ENCODE data around the gene F7. TPM values are rescaled to one million over a fixed set of nuclear protein-coding genes. Genes with fewer than 3 reads are reported as not detected.

F7 gene
- total RNA-seq, 1 experiment from 2014 or later = not detected

GRCh38 chr13:113122550-113123225 is 17.1 kb downstream of the F7 start, which contains the start of gene F10:
F10 (plus strand) TSS chr13:113122799; CDS start chr13:113122856, 57 bp downstream.
- H3K36me3 ChIP-seq (ENCODE audit: control insufficient read depth, insufficient read depth, low read length) = no peaks in the 10 kb centered on the region
- in situ Hi-C loops (cut with HindIII; ENCODE audit: low pct_unique_long_range_greater_than_20kb, low sequenced_read_pairs) = no loop called here
- TF ChIP-seq CTCF (IDR thresholded peaks at IDR 0.05) = no peak
- TF ChIP-seq TCF7L2 (IDR thresholded peaks at IDR 0.05; ENCODE audit: low read depth, low read length) = no peak
- no peak for TF ChIP-seq POLR2AphosphoS5 (IDR thresholded peaks at IDR 0.05; ENCODE audit: low read depth, low read length)
- no peak for TF ChIP-seq SIN3A (IDR thresholded peaks at IDR 0.05; ENCODE audit: borderline replicate concordance, insufficient read depth, low read depth, low read length)
- no peak for TF ChIP-seq REST (IDR thresholded peaks at IDR 0.05; ENCODE audit: insufficient read depth in 1 of 2, low read depth in 2 of 2, low read length in 1 of 2)
- H3K4me3 ChIP-seq (ENCODE audit: low read depth in 2 of 2, low read length in 2 of 2) = no peak within 1 kb of the TSS
- no peaks in the 10 kb centered on the region for H3K4me1 ChIP-seq (ENCODE audit: control insufficient read depth, insufficient read depth, low read length)
- ChIA-PET CTCF (no interaction called here), POLR2A (no interaction called here)
- H3K27ac ChIP-seq (ENCODE audit: low read length) = no peak within 1 kb of the TSS
- H3K9me3 ChIP-seq (ENCODE audit: control insufficient read depth, insufficient read depth, low read depth, low read length) = no peaks in the 10 kb centered on the region
- BruUV-seq (replicated peaks) = no TSS peak
- DNase-seq (ENCODE audit: low read depth, low spot score) (no peak), ATAC-seq (peak; percentile 68)
- H3K27me3 ChIP-seq (ENCODE audit: control insufficient read depth, insufficient read depth, low read length) = no peaks in the 10 kb centered on the region
- intact Hi-C loops (cut with micrococcal nuclease; ENCODE audit: unreplicated experiment) = no loop called here

GRCh38 chr13:113123226-113124201 is 17.9 kb downstream of the F7 start:
- no TSS peak for BruUV-seq (replicated peaks)
- CTCF ChIA-PET = interaction anchor here (0.7 kb wide), 1 partner anchor 54 kb away, joined by 3 read pairs; no protein-coding TSS in a partner anchor
- Histone ChIP-seq H3K36me3 (ENCODE audit: control insufficient read depth, insufficient read depth, low read length) (no peaks in the 10 kb centered on the region), H3K27ac (ENCODE audit: low read length) (no peak overlapping the region), H3K27me3 (ENCODE audit: control insufficient read depth, insufficient read depth, low read length) (no peaks in the 10 kb centered on the region), H3K4me1 (ENCODE audit: control insufficient read depth, insufficient read depth, low read length) (no peaks in the 10 kb centered on the region), H3K4me3 (ENCODE audit: low read depth in 2 of 2, low read length in 2 of 2) (no peak overlapping the region), H3K9me3 (ENCODE audit: control insufficient read depth, insufficient read depth, low read depth, low read length) (no peaks in the 10 kb centered on the region)
- no peak for DNase-seq (ENCODE audit: low read depth, low spot score)
- intact Hi-C loops (cut with micrococcal nuclease; ENCODE audit: unreplicated experiment) = no loop called here
- peak; percentile 8; the same call in 1 of the 2 replicates for ATAC-seq
- in situ Hi-C loops (cut with HindIII; ENCODE audit: low pct_unique_long_range_greater_than_20kb, low sequenced_read_pairs) = no loop called here
- POLR2A ChIA-PET = interaction anchor here (0.6 kb wide), 1 partner anchor 105 kb away, joined by 3 read pairs; no protein-coding TSS in a partner anchor
- TF ChIP-seq POLR2AphosphoS5 (IDR thresholded peaks at IDR 0.05; ENCODE audit: low read depth, low read length) (no peak), TCF7L2 (IDR thresholded peaks at IDR 0.05; ENCODE audit: low read depth, low read length) (no peak), SIN3A (IDR thresholded peaks at IDR 0.05; ENCODE audit: borderline replicate concordance, insufficient read depth, low read depth, low read length) (no peak), CTCF (IDR thresholded peaks at IDR 0.05) (no peak; the same call in 1 of the 2 replicates), REST (IDR thresholded peaks at IDR 0.05; ENCODE audit: insufficient read depth in 1 of 2, low read depth in 2 of 2, low read length in 1 of 2) (no peak)

Measured in Panc1 (cell line).